GM12892 (cell line): ENCODE measurements around the gene HIF1A.

ENCODE experiments used
- POLR2A ChIP-seq: IDR thresholded peaks from 2 replicates; pipeline ENCODE4 v1.6.1; 2011; ENCODE audit warnings: low read depth, low read length, control low read depth
- POLR2AphosphoS5 ChIP-seq: IDR thresholded peaks from 2 replicates; pipeline ENCODE4 v1.6.1; 2011; ENCODE audit warnings: low read depth, low read length, control low read depth
- TAF1 ChIP-seq: IDR thresholded peaks from 2 replicates; pipeline ENCODE4 v1.6.1; 2011; ENCODE audit warnings: low read depth, mild to moderate bottlenecking, control low read depth, low read length, borderline replicate concordance

- TF ChIP-seq TAF1 = no peak
- no peak for TF ChIP-seq POLR2A
- no peak for TF ChIP-seq POLR2AphosphoS5
Observed at GRCh38 chr14:61683108-61683507, 12.2 kb upstream of the HIF1A start.
